NCI-H774 (cell line): ENCODE measurements around the gene ID2.

Experiments
- DNase-seq: peaks from one replicate; lab custom pipeline; 2025; lab: John Stamatoyannopoulos, UW

Gene ID2

GRCh38 chr2:8681786-8682692 lies at the start of gene ID2:
Gene ID2, plus strand, starts transcription at chr2:8682056. Its CDS starts 110 bp downstream, at chr2:8682166.
- DNase-seq, result peak; percentile 99

GRCh38 chr2:8632755-8633154 lies 49.1 kb upstream of the ID2 start:
- DNase-seq, result no peak

- DNase-seq, result no peak
Observed at GRCh38 chr2:8633186-8633734, 48.6 kb upstream of the ID2 start.

- no peak for DNase-seq
Observed at GRCh38 chr2:8633735-8634313, 48.0 kb upstream of the ID2 start.

- DNase-seq, result no peak
Observed at GRCh38 chr2:8634466-8635172, 47.2 kb upstream of the ID2 start.

GRCh38 chr2:8636041-8636491 lies 45.8 kb upstream of the ID2 start:
- no peak for DNase-seq

- DNase-seq, result no peak
Observed at GRCh38 chr2:8636721-8637636, 44.9 kb upstream of the ID2 start.

GRCh38 chr2:8638327-8638726 lies 43.5 kb upstream of the ID2 start:
- no peak for DNase-seq

- no peak for DNase-seq
Observed at GRCh38 chr2:8639122-8639635, 42.7 kb upstream of the ID2 start.

- no peak for DNase-seq
Observed at GRCh38 chr2:8640498-8640897, 41.4 kb upstream of the ID2 start.

- no peak for DNase-seq
Observed at GRCh38 chr2:8641301-8641965, 40.4 kb upstream of the ID2 start.

GRCh38 chr2:8642366-8643068 lies 39.3 kb upstream of the ID2 start:
- DNase-seq, result no peak

- DNase-seq, result no peak
Observed at GRCh38 chr2:8643250-8643995, 38.4 kb upstream of the ID2 start.

GRCh38 chr2:8643996-8644356 lies 37.9 kb upstream of the ID2 start:
- DNase-seq, result no peak

- DNase-seq, result no peak
Observed at GRCh38 chr2:8644605-8645175, 37.2 kb upstream of the ID2 start.

GRCh38 chr2:8645176-8645831 lies 36.6 kb upstream of the ID2 start:
- no peak for DNase-seq

- no peak for DNase-seq
Observed at GRCh38 chr2:8646731-8647461, 35.0 kb upstream of the ID2 start.

- no peak for DNase-seq
Observed at GRCh38 chr2:8647462-8647857, 34.4 kb upstream of the ID2 start.
